GM23338 (cell line): ENCODE data around the gene SPEF1. TPM values are rescaled to one million over a fixed set of nuclear protein-coding genes. Genes with fewer than 3 reads are reported as not detected.

Experiments used
- CREB1 ChIP-seq: fragments of 250-450 bp; sonication (Bioruptor Pico); IDR thresholded peaks from 2 replicates; pipeline ENCODE4 v1.5.0; 2020; ENCODE audit warnings: low read depth, mild to moderate bottlenecking, moderate library complexity
- ETS1 ChIP-seq: IDR thresholded peaks from 2 replicates; pipeline ENCODE4 v1.6.1; 2016; ENCODE audit warnings: antibody characterized with exemption
- EZH2 ChIP-seq: fragments of 200-600 bp; sonication (generic); IDR thresholded peaks from one replicate; pipeline ENCODE4 v1.8.0; 2017; ENCODE audit warnings: antibody characterized with exemption, mild to moderate bottlenecking, low read depth; ENCODE audit not compliant: unreplicated experiment
- EZH2phosphoT487 ChIP-seq: fragments of 200-600 bp; sonication (generic); IDR thresholded peaks from one replicate; pipeline ENCODE4 v1.8.1; 2018; ENCODE audit warnings: antibody characterized with exemption; ENCODE audit not compliant: unreplicated experiment
- JUNB ChIP-seq: IDR thresholded peaks from one replicate; pipeline ENCODE4 v1.6.1; 2016; ENCODE audit warnings: antibody characterized with exemption; ENCODE audit not compliant: unreplicated experiment
- NANOG ChIP-seq: IDR thresholded peaks from 2 replicates; pipeline ENCODE4 v1.6.1; 2016; ENCODE audit warnings: antibody characterized with exemption, borderline replicate concordance
- POLR2AphosphoS5 ChIP-seq: IDR thresholded peaks from 2 replicates; pipeline ENCODE4 v1.6.1; 2016; ENCODE audit warnings: antibody characterized with exemption, low read depth
- REST ChIP-seq: IDR thresholded peaks from one replicate; pipeline ENCODE4 v1.6.1; 2018; ENCODE audit warnings: antibody characterized with exemption; ENCODE audit not compliant: unreplicated experiment
- STAT1 ChIP-seq: IDR thresholded peaks from one replicate; pipeline ENCODE4 v1.6.1; 2016; ENCODE audit warnings: antibody characterized with exemption; ENCODE audit not compliant: unreplicated experiment
- ZNF114 ChIP-seq: fragments of 250-450 bp; sonication (Bioruptor Pico); IDR thresholded peaks from 2 replicates; pipeline ENCODE4 v1.5.0; 2020; ENCODE audit warnings: mild to moderate bottlenecking, moderate library complexity
- polyA plus RNA-seq: library from polyadenylated mRNA; unstranded; fragments of >200 nt; fragmentation: Nextera tagmentation; extraction: Ambion mirVana; gene quantifications from 2 replicates; pipeline ENCODE4 v1.2.1, GENCODE V29; 2016
- total RNA-seq: library from RNA; depleted of rRNA; stranded (reverse); fragments of >200 nt; shearing (Covaris generic); gene quantifications from 2 replicates; pipeline ENCODE4 v1.2.3, GENCODE V29; 2014
- TF ChIP-seq, protein P1 (sequence below): fragments of 250-450 bp; sonication (Bioruptor Pico); IDR thresholded peaks from 2 replicates; pipeline ENCODE4 v1.5.0; 2020; ENCODE audit warnings: mild to moderate bottlenecking, moderate library complexity
- TF ChIP-seq, protein P2 (sequence below), 2 experiments: fragments of 200-600 bp in 1 of 2; sonication (generic) in 1 of 2; conservative IDR thresholded peaks; 2 replicates each; pipeline versions ENCODE4 v1.5.1 to v1.6.1; 2016 to 2017; ENCODE audit warnings: antibody characterized with exemption in 2 of 2, low read depth in 2 of 2, mild to moderate bottlenecking in 2 of 2, moderate library complexity in 1 of 2

The SPEF1 gene
- total and polyA plus RNA-seq, 2 experiments from 2014 or later: 0.68 to 0.69 TPM

DNA sequence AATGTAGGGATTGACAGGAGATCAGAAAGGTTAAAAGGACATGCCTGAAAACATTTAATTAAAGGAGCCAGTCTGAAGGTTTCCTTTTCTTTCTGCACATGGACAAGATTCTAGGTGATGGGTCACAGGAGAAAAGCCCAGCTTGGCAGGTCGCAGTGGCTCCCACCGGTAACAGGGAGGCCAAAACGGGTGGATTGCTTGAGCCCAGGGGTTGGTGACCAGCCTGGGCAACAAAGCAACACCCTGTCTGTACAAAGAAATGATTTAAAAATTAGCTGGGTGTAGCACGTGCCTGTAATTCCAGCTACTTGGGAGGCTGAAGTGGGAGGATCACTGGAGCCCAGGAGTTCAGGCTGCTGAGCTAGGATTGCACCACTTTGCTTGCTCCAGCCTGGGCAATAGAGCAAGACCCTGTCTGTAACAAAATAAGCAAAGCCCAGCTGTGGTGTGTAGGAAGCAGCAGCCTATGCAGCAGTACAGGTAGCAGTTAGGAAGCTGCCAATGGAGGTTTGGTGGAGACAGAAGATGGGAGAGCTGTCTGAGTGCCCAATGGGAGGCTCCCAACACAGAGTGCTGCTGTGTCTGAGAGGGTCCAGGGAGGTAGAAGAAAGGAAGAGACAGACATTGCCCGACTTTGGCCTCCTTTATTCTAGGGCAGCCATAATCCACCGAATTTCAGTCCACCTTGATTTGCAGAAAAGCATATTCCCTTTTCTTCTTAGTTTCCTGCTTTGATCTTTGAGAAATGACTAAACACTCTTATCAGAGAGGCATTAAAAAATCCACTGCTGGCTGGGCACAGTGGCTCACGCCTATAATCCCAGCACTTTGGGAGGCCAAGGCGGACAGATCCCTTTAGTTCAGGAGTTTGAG, 32.0 kb upstream of the SPEF1 start (continued):
- TF ChIP-seq, protein P1, sequence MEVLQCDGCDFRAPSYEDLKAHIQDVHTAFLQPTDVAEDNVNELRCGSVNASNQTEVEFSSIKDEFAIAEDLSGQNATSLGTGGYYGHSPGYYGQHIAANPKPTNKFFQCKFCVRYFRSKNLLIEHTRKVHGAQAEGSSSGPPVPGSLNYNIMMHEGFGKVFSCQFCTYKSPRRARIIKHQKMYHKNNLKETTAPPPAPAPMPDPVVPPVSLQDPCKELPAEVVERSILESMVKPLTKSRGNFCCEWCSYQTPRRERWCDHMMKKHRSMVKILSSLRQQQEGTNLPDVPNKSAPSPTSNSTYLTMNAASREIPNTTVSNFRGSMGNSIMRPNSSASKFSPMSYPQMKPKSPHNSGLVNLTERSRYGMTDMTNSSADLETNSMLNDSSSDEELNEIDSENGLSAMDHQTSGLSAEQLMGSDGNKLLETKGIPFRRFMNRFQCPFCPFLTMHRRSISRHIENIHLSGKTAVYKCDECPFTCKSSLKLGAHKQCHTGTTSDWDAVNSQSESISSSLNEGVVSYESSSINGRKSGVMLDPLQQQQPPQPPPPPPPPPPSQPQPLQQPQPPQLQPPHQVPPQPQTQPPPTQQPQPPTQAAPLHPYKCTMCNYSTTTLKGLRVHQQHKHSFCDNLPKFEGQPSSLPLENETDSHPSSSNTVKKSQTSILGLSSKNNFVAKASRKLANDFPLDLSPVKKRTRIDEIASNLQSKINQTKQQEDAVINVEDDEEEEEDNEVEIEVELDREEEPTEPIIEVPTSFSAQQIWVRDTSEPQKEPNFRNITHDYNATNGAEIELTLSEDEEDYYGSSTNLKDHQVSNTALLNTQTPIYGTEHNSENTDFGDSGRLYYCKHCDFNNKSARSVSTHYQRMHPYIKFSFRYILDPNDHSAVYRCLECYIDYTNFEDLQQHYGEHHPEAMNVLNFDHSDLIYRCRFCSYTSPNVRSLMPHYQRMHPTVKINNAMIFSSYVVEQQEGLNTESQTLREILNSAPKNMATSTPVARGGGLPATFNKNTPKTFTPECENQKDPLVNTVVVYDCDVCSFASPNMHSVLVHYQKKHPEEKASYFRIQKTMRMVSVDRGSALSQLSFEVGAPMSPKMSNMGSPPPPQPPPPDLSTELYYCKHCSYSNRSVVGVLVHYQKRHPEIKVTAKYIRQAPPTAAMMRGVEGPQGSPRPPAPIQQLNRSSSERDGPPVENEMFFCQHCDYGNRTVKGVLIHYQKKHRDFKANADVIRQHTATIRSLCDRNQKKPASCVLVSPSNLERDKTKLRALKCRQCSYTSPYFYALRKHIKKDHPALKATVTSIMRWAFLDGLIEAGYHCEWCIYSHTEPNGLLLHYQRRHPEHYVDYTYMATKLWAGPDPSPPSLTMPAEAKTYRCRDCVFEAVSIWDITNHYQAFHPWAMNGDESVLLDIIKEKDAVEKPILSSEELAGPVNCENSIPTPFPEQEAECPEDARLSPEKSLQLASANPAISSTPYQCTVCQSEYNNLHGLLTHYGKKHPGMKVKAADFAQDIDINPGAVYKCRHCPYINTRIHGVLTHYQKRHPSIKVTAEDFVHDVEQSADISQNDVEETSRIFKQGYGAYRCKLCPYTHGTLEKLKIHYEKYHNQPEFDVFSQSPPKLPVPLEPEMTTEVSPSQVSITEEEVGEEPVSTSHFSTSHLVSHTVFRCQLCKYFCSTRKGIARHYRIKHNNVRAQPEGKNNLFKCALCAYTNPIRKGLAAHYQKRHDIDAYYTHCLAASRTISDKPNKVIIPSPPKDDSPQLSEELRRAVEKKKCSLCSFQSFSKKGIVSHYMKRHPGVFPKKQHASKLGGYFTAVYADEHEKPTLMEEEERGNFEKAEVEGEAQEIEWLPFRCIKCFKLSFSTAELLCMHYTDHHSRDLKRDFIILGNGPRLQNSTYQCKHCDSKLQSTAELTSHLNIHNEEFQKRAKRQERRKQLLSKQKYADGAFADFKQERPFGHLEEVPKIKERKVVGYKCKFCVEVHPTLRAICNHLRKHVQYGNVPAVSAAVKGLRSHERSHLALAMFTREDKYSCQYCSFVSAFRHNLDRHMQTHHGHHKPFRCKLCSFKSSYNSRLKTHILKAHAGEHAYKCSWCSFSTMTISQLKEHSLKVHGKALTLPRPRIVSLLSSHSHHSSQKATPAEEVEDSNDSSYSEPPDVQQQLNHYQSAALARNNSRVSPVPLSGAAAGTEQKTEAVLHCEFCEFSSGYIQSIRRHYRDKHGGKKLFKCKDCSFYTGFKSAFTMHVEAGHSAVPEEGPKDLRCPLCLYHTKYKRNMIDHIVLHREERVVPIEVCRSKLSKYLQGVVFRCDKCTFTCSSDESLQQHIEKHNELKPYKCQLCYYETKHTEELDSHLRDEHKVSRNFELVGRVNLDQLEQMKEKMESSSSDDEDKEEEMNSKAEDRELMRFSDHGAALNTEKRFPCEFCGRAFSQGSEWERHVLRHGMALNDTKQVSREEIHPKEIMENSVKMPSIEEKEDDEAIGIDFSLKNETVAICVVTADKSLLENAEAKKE (CRISPR knock-in tag): no peak
- no peak for TF ChIP-seq CREB1 (CRISPR knock-in tag)
- TF ChIP-seq, protein P2, sequence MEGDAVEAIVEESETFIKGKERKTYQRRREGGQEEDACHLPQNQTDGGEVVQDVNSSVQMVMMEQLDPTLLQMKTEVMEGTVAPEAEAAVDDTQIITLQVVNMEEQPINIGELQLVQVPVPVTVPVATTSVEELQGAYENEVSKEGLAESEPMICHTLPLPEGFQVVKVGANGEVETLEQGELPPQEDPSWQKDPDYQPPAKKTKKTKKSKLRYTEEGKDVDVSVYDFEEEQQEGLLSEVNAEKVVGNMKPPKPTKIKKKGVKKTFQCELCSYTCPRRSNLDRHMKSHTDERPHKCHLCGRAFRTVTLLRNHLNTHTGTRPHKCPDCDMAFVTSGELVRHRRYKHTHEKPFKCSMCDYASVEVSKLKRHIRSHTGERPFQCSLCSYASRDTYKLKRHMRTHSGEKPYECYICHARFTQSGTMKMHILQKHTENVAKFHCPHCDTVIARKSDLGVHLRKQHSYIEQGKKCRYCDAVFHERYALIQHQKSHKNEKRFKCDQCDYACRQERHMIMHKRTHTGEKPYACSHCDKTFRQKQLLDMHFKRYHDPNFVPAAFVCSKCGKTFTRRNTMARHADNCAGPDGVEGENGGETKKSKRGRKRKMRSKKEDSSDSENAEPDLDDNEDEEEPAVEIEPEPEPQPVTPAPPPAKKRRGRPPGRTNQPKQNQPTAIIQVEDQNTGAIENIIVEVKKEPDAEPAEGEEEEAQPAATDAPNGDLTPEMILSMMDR (conservative IDR thresholded peaks at IDR 0.05; ENCODE audit: low read depth in 2 of 2): no peak
- no peak for TF ChIP-seq ETS1
- no peak for TF ChIP-seq NANOG
- TF ChIP-seq JUNB: no peak
- TF ChIP-seq POLR2AphosphoS5: no peak
- TF ChIP-seq STAT1: no peak
- no peak for TF ChIP-seq EZH2phosphoT487
- no peak for TF ChIP-seq ZNF114 (CRISPR knock-in tag)
- TF ChIP-seq REST: no peak
- no peak for TF ChIP-seq EZH2
